Right cardiac atrium (tissue), 5 donors: Measurements from ENCODE around the gene MBP. TPM values are rescaled to one million over a fixed set of nuclear protein-coding genes. Genes with fewer than 3 reads are reported as not detected.

Experiments used
- ATAC-seq, 2 donors: fragments of 200-7000 bp; cut with Tn5 transposase; one replicate each; pipeline versions ENCODE4 v1.8.0 to v1.9.1; 2020; ENCODE audit warnings: moderate library complexity in 2 of 2, mild to moderate bottlenecking in 1 of 2
- DNase-seq, 3 donors: peaks; one replicate each; pipeline ENCODE4 v3.0.0-alpha.2; 2020
- H3K27ac ChIP-seq: one replicate; pipeline ENCODE4 v1.5.1; 2013; ENCODE audit warnings: mild to moderate bottlenecking, low read length, control low read depth, moderate library complexity
- H3K27me3 ChIP-seq: one replicate; pipeline ENCODE4 v1.6.1; 2013; ENCODE audit not compliant: control insufficient read depth, insufficient read depth
- H3K4me1 ChIP-seq: one replicate; pipeline ENCODE4 v1.6.1; 2013; ENCODE audit warnings: low read length; ENCODE audit not compliant: control insufficient read depth, insufficient read depth
- H3K4me3 ChIP-seq: one replicate; pipeline ENCODE4 v1.5.1; 2013; ENCODE audit warnings: low read length, control low read depth
- H3K9me3 ChIP-seq: one replicate; pipeline ENCODE4 v1.6.1; 2013; ENCODE audit warnings: low read length; ENCODE audit not compliant: control insufficient read depth
- WGBS: extraction: QIAGEN DNeasy Blood & Tissue Kit; methylation state at CpG from one replicate; pipeline ENCODE4 v1.1.7; 2013; 5-methylcytosine and 5-hydroxymethylcytosine counted together
- intact Hi-C, 4 donors: fragments of 100-400 bp; cut with DNase I; formaldehyde crosslinking; loops; one replicate each; pipeline versions ENCODE4 v1.11.0 to v1.14.0; 2022 to 2023
- polyA plus RNA-seq: library from polyadenylated mRNA; stranded (reverse); fragments of 200-250 nt; gene quantifications from one replicate; pipeline ENCODE4 v1.2.3, GENCODE V29; 2013
- total RNA-seq, 4 donors: library from RNA; stranded (reverse); fragmentation: NEBNext Ultra II Directional; extraction: Animal tissue kit (Norgen Biotek cat#: 25700); gene quantifications; one replicate each; pipeline ENCODE4 v1.2.1, GENCODE V29; 2021
- donor health status: healthy with polysubstance abuse.
- donor health status: DM: no; HTN: yes; CAD: no.
- donor health status: DM: no; HTN: no; CAD: no.
- donor health status: DM: no; HTN: yes; CAD: no; lungs with severe emphysema.
- donor health status: DM: yes; HTN: yes; CAD: no.

Gene MBP
- total and polyA plus RNA-seq, 5 donors = 10.5 to 26.4 (median 16.1) TPM

GRCh38 chr18:77151033-77151771 lies 18.6 kb upstream of the MBP start:
- no peak for DNase-seq
- Histone ChIP-seq H3K4me3 (no peak overlapping the region), H3K4me1 (no peaks in the 10 kb centered on the region), H3K27me3 (no peaks in the 10 kb centered on the region), H3K9me3 (no peaks in the 10 kb centered on the region), H3K27ac (no peak overlapping the region)
- intact Hi-C loops = no loop called here
- no peak for ATAC-seq
- WGBS = 91% methylated on average over 8 of the region's 8 CpGs

GRCh38 chr18:77150588-77150987 lies 18.0 kb upstream of the MBP start:
- no peaks in the 10 kb centered on the region for H3K27me3 ChIP-seq
- no peak for ATAC-seq
- no peak for DNase-seq
- H3K4me1 ChIP-seq = no peaks in the 10 kb centered on the region
- no peak overlapping the region for H3K4me3 ChIP-seq
- WGBS = 67% methylated on average over 4 of the region's 4 CpGs
- intact Hi-C loops = no loop called here
- H3K27ac ChIP-seq = no peak overlapping the region
- no peaks in the 10 kb centered on the region for H3K9me3 ChIP-seq

- intact Hi-C loops = loop anchor here in 1 of 4 donors (10.0 kb wide), 1 partner anchor 57 kb away; no protein-coding TSS in a partner anchor
- 90% methylated on average over 2 of the region's 2 CpGs for WGBS
- H3K27ac ChIP-seq = no peak overlapping the region
- H3K27me3 ChIP-seq = no peaks in the 10 kb centered on the region
- no peaks in the 10 kb centered on the region for H3K9me3 ChIP-seq
- ATAC-seq = no peak
- no peak for DNase-seq
- no peaks in the 10 kb centered on the region for H3K4me1 ChIP-seq
- H3K4me3 ChIP-seq = no peak overlapping the region
Observed at GRCh38 chr18:77148289-77148688, 15.7 kb upstream of the MBP start.

- no peak for DNase-seq
- WGBS = 81% methylated on average over 3 of the region's 3 CpGs
- intact Hi-C loops = loop anchor here in 1 of 4 donors (10.0 kb wide), 1 partner anchor 57 kb away; no protein-coding TSS in a partner anchor
- Histone ChIP-seq H3K9me3 (no peaks in the 10 kb centered on the region), H3K27me3 (no peaks in the 10 kb centered on the region), H3K4me1 (no peaks in the 10 kb centered on the region), H3K27ac (no peak overlapping the region), H3K4me3 (no peak overlapping the region)
- ATAC-seq = no peak
Observed at GRCh38 chr18:77147418-77147852, 14.9 kb upstream of the MBP start.

GRCh38 chr18:77146249-77147080 lies 13.9 kb upstream of the MBP start:
- WGBS = 69% methylated on average over 16 of the region's 16 CpGs
- ATAC-seq (no peak), DNase-seq (no peak)
- H3K27me3 ChIP-seq = no peaks in the 10 kb centered on the region
- H3K4me1 ChIP-seq = no peaks in the 10 kb centered on the region
- no peaks in the 10 kb centered on the region for H3K9me3 ChIP-seq
- no peak overlapping the region for H3K4me3 ChIP-seq
- H3K27ac ChIP-seq = no peak overlapping the region
- intact Hi-C loops = loop anchor here in 1 of 4 donors (10.0 kb wide), 1 partner anchor 58 kb away; no protein-coding TSS in a partner anchor

- ATAC-seq (no peak), DNase-seq (no peak)
- Histone ChIP-seq H3K4me1 (no peaks in the 10 kb centered on the region), H3K4me3 (no peak overlapping the region), H3K9me3 (no peaks in the 10 kb centered on the region), H3K27me3 (no peaks in the 10 kb centered on the region), H3K27ac (no peak overlapping the region)
- WGBS = 93% methylated on average over 11 of the region's 11 CpGs
- intact Hi-C loops = loop anchor here in 1 of 4 donors (10.0 kb wide), 1 partner anchor 59 kb away; no protein-coding TSS in a partner anchor
Observed at GRCh38 chr18:77145364-77145901, 12.8 kb upstream of the MBP start.

- no peaks in the 10 kb centered on the region for H3K4me1 ChIP-seq
- no peak overlapping the region for H3K27ac ChIP-seq
- H3K4me3 ChIP-seq = no peak overlapping the region
- H3K27me3 ChIP-seq = no peaks in the 10 kb centered on the region
- no peaks in the 10 kb centered on the region for H3K9me3 ChIP-seq
- ATAC-seq = no peak
- 81% methylated on average over 6 of the region's 6 CpGs for WGBS
- intact Hi-C loops = loop anchor here in 1 of 4 donors (10.0 kb wide), 1 partner anchor 60 kb away; no protein-coding TSS in a partner anchor
- no peak for DNase-seq
Observed at GRCh38 chr18:77144451-77145118, 12.0 kb upstream of the MBP start.

GRCh38 chr18:77144046-77144445 lies 11.5 kb upstream of the MBP start:
- Histone ChIP-seq H3K27ac (no peak overlapping the region), H3K4me3 (no peak overlapping the region), H3K27me3 (no peaks in the 10 kb centered on the region), H3K9me3 (no peaks in the 10 kb centered on the region), H3K4me1 (no peaks in the 10 kb centered on the region)
- ATAC-seq (no peak), DNase-seq (no peak)
- intact Hi-C loops = loop anchor here in 1 of 4 donors (10.0 kb wide), 1 partner anchor 61 kb away; no protein-coding TSS in a partner anchor
- WGBS = 80% methylated on average over 2 of the region's 2 CpGs

- H3K4me1 ChIP-seq = no peaks in the 10 kb centered on the region
- no peak for DNase-seq
- H3K9me3 ChIP-seq = no peaks in the 10 kb centered on the region
- no peak overlapping the region for H3K4me3 ChIP-seq
- intact Hi-C loops = loop anchor here in 1 of 4 donors (10.0 kb wide), 1 partner anchor 62 kb away; no protein-coding TSS in a partner anchor
- no peaks in the 10 kb centered on the region for H3K27me3 ChIP-seq
- WGBS = 83% methylated on average over 2 of the region's 2 CpGs
- no peak for ATAC-seq
- H3K27ac ChIP-seq = no peak overlapping the region
Observed at GRCh38 chr18:77143196-77143595, 10.6 kb upstream of the MBP start.

GRCh38 chr18:77141401-77142118 lies 9.0 kb upstream of the MBP start:
- no peak overlapping the region for H3K27ac ChIP-seq
- ATAC-seq = no peak
- intact Hi-C loops = loop anchor here in 1 of 4 donors (10.0 kb wide), 1 partner anchor 63 kb away; no protein-coding TSS in a partner anchor

More at GRCh38 chr18:77141401-77142118, 9.0 kb upstream of the MBP start:
- Histone ChIP-seq H3K9me3 (no peaks in the 10 kb centered on the region), H3K27me3 (no peaks in the 10 kb centered on the region), H3K4me3 (no peak overlapping the region), H3K4me1 (no peaks in the 10 kb centered on the region)
- DNase-seq = no peak
- WGBS = 82% methylated on average over 8 of the region's 8 CpGs
